NCI-H526 treated with DMSO at 0.1 percent for 48 hours (cell line): Measurements from ENCODE around the gene UGT1A9.

Source experiments
- DNase-seq: peaks from one replicate; lab custom pipeline; 2025; lab: John Stamatoyannopoulos, UW

The UGT1A9 gene

GRCh38 chr2:233817361-233817911 is 145.7 kb downstream of the UGT1A9 start:
- DNase-seq, result no peak

DNA sequence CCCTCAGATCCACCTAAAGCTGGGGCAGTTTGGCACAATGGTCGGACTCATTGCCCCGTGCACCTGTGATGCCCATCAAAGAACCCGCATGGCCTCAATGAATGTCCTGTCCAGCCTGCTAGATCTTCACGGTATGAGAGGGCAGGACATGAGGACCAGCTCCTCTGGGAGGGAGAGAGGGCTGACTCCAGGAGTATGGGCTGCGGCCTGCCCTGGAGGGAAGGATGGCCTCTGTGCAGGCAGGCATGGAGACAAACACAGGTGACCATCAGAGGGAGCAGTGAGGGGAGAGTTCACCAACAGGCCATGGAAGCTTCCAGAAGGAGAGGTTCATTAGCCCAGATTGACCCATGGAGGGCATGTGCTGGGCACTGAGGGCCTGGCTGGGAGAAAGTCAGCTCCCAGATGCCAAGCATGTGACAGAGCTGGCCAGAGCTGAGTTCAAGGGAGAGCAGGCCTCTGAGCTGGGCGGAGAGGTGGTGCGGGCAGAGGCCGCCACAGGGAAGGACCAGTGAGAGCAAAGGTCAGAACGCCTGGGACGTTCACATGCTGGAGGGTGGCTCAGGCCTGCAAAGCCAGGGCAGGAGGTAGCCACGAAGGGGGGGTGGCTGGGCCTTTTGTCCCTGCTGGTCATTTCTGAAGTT is 146.4 kb downstream of the UGT1A9 start:
- DNase-seq, result no peak

DNA sequence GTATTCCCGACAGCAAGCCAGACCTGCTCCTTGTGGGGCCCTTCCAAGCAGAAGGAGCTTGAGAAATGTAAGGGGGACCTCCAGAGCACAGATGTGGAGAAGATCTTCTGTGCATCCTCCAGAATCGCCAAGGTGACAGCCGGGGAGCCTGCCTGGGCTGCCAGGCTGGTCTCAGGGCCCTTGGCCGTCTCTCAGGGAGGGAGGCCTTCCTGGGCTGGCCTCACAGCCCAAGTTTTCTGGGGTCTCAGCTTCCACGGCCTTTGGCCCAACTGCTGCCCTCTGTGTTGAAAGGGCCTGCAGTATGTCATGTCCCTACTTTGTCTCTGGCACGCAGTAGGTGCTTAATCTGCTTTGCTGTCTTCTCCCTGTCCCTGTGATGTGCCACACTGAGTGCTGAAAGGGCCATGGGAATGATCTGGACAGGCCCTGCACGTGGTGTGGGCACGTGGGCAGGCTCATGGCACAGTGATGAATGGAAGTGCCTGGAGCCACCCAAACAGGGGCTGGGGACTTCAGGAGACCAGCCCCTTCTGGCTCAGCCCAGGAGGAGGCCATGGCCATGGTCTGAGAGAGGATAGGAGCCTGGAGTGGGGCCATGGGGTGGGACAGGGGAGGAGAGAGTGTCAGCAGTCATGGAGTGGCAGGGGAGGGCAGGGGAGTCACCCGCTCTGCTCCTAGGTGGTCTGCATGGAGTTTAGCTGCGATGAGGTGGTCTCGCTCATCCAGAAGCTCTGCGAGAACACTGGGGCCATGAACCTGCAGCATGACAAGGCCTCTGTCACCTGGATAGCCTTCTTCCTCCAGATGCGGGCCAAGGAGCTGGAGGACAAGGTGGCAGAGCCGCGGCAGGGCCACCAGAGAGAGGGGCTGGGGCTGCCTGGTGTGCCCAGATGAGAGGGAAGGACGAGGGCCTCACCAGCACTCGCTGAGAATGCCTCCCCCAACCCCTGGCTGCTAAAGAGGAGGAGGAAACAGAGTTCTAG is 147.2 kb downstream of the UGT1A9 start:
- no peak for DNase-seq

GRCh38 chr2:233819884-233820773 is 148.4 kb downstream of the UGT1A9 start:
- no peak for DNase-seq

- DNase-seq, result no peak
These were observed 149.0 kb downstream of the UGT1A9 start for GRCh38 chr2:233820774-233821105.

DNA sequence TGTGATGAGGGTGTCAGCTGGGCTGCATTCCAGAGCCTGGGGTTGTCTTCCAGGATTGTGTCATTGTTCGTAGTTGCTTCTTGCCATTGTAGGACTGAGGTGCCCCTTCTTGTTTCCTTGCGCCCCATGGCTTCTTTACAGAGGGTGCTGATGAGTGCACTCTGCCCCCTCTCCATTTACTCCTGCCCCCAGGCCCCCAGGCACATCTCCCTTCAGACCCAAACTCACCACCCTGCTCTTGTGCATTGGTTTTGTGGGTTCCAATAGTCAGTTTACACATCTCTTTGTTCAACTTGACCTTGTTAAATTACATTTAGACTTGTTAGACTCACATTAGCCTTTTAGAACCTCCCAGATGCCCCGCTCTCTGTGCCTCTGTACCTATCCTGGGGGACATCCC is 149.5 kb downstream of the UGT1A9 start:
- DNase-seq, result no peak

GRCh38 chr2:233821709-233822100 is 150.0 kb downstream of the UGT1A9 start:
- DNase-seq, result no peak

DNA sequence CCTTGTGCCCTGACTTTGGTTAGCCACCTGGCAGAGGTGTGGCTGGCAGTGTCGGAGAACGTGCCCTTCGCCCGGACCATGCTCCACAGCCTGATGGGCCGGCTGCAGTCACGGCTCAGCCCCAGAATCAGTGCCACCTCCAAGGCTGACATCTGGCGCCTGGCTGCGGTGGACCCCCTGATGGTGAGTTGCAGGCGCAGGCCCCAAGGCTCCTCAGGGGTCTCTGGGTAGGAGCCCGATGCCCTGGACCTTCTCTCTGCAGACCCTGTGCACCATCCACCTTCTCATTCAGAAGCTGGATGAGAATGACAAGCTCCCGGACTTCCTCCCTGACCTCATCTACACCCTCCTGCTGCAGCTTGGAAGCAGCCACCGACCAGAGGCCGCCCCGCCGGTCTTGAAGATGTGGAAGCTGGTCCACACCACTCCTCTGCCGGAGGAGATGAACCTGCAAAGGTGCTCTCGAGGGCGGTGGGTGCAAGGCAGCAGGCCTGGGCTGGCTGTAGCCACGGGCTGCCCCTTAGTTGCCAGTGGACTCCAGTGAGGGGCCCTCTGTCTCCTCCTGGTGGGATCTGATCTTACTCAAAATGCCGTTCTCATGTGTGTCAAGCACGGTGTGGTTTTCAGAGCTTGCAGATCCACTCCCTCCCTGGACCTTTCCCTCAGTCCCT is 150.5 kb downstream of the UGT1A9 start:
- DNase-seq, result no peak
